22Rv1 (cell line): ENCODE results near the gene KIF3B.

ENCODE experiments used
- CTCF ChIP-seq: fragments of 450-650 bp; IDR thresholded peaks from 2 replicates; pipeline ENCODE4 v1.5.1; 2017; ENCODE audit warnings: mild to moderate bottlenecking
- ZFX ChIP-seq: fragments of 450-650 bp; IDR thresholded peaks from 2 replicates; pipeline ENCODE4 v1.6.1; 2017; ENCODE audit warnings: antibody characterized with exemption, borderline replicate concordance

DNA sequence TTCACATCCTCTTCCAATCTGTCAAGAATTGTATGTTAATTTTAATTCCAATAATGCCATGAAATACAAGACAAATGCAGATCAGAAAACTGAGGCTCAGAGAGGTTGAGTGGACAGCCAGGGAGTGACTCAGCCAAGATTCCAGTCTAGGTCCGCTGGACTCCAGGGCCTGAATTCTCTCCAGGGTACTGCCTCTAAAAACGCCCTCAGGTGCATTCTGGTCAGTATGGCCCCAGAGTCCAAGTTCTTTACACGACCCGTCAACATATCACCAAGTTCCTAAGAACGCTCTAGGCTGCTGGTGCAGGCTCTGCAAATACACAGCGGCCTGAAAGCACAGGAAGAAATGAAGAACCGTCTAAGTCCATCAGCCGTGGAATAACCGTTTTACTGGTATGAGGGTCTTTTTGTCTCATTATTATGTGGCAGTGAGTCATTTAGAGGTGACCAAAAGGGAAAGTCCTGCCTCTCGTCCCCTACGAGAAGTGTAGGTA, 80.0 kb downstream of the KIF3B start:
- TF ChIP-seq CTCF (no peak), ZFX (no peak)
